IMR-90 (cell line): ENCODE results near the gene COA1. TPM values are rescaled to one million over a fixed set of nuclear protein-coding genes. Genes with fewer than 3 reads are reported as not detected.

Source experiments
- ATAC-seq: fragments of 200-7000 bp; cut with Tn5 transposase; 2 replicates; pipeline ENCODE4 v1.9.1; 2020; ENCODE audit warnings: low read depth, mild to moderate bottlenecking, moderate library complexity
- BruUV-seq: library from RNA; stranded (reverse); fragments of 400-500 nt; replicated peaks from 2 replicates; lab custom pipeline; 2021; lab: Mats Ljungman, UMichigan
- CTCF ChIA-PET: fragments of 300-600 bp; formaldehyde crosslinking; extraction: SDS; loops from one replicate; lab custom pipeline; 2021; ENCODE audit warnings: antibody characterized with exemption; lab: Yijun Ruan, JAX
- POLR2A ChIA-PET: fragments of 300-600 bp; sonication (Branson Sonifier 250); formaldehyde crosslinking; loops from one replicate; lab custom pipeline; 2022; ENCODE audit warnings: antibody characterized with exemption; ENCODE audit not compliant: unreplicated experiment; lab: Charles Lee
- DNase-seq: peaks from one replicate; pipeline ENCODE4 v3.0.0; 2013
- H2AFZ ChIP-seq: replicated peaks from 2 replicates; pipeline ENCODE3; 2013; ENCODE audit warnings: low read length, mild to moderate bottlenecking; ENCODE audit not compliant: poor library complexity
- H2AK5ac ChIP-seq: 2 replicates; pipeline ENCODE4 v1.6.1; 2013; ENCODE audit warnings: low read depth, low read length, inconsistent platforms
- H2AK9ac ChIP-seq: replicated peaks from 2 replicates; pipeline ENCODE3; 2013; ENCODE audit warnings: mild to moderate bottlenecking, low read depth, low read length, moderate library complexity; ENCODE audit not compliant: poor library complexity
- H2BK120ac ChIP-seq: 2 replicates; pipeline ENCODE4 v1.6.1; 2013; ENCODE audit warnings: low read depth, low read length, inconsistent platforms
- H2BK15ac ChIP-seq: 3 replicates; pipeline ENCODE4 v1.6.1; 2013; ENCODE audit warnings: low read depth, low read length, inconsistent platforms
- H2BK20ac ChIP-seq: 2 replicates; pipeline ENCODE4 v1.6.1; 2013; ENCODE audit warnings: low read depth, mild to moderate bottlenecking, inconsistent platforms, low read length, moderate library complexity
- H2BK5ac ChIP-seq: 2 replicates; pipeline ENCODE4 v1.6.1; 2013; ENCODE audit warnings: mild to moderate bottlenecking, low read depth, low read length, inconsistent platforms; ENCODE audit not compliant: poor library complexity, severe bottlenecking
- H3K14ac ChIP-seq: replicated peaks from 2 replicates; pipeline ENCODE4 v1.6.1; 2013; ENCODE audit warnings: low read depth, low read length, inconsistent platforms
- H3K18ac ChIP-seq: 2 replicates; pipeline ENCODE4 v1.6.1; 2013; ENCODE audit warnings: low read depth, low read length, control low read depth
- H3K23ac ChIP-seq: 2 replicates; pipeline ENCODE4 v1.6.1; 2013; ENCODE audit warnings: low read depth, low read length, inconsistent platforms
- H3K27ac ChIP-seq: 2 replicates; pipeline ENCODE4 v1.5.1; 2013; ENCODE audit warnings: mild to moderate bottlenecking, control low read depth, low read length; ENCODE audit not compliant: insufficient read depth
- H3K27me3 ChIP-seq: 2 replicates; pipeline ENCODE4 v1.6.1; 2013; ENCODE audit warnings: low read length; ENCODE audit not compliant: control insufficient read depth, insufficient read depth
- H3K36me3 ChIP-seq: 2 replicates; pipeline ENCODE4 v1.6.1; 2013; ENCODE audit warnings: low read length, mixed read lengths; ENCODE audit not compliant: control insufficient read depth, insufficient read depth
- H3K4ac ChIP-seq: 2 replicates; pipeline ENCODE4 v1.6.1; 2013; ENCODE audit warnings: low read depth, low read length, inconsistent platforms
- H3K4me1 ChIP-seq: 2 replicates; pipeline ENCODE4 v1.6.1; 2013; ENCODE audit warnings: low read length, mixed read lengths; ENCODE audit not compliant: control insufficient read depth, insufficient read depth
- H3K4me2 ChIP-seq: 2 replicates; pipeline ENCODE4 v1.6.1; 2013; ENCODE audit warnings: low read depth, mild to moderate bottlenecking, control low read depth, low read length, moderate library complexity
- H3K4me3 ChIP-seq: 2 replicates; pipeline ENCODE4 v1.5.1; 2013; ENCODE audit warnings: low read depth, mild to moderate bottlenecking, control low read depth, low read length, moderate library complexity; ENCODE audit not compliant: insufficient read depth
- H3K56ac ChIP-seq: 2 replicates; pipeline ENCODE4 v1.6.1; 2013; ENCODE audit warnings: low read length, inconsistent platforms; ENCODE audit not compliant: insufficient read depth; ENCODE audit errors: extremely low read depth
- H3K79me1 ChIP-seq, 2 experiments: 2 replicates each; pipeline ENCODE4 v1.6.1; 2013; ENCODE audit warnings: low read length in 2 of 2, inconsistent platforms in 1 of 2, low read depth in 1 of 2
- H3K9ac ChIP-seq: 2 replicates; pipeline ENCODE4 v1.6.1; 2013; ENCODE audit warnings: low read depth, low read length, control low read depth
- H3K9me1 ChIP-seq: 2 replicates; pipeline ENCODE4 v1.6.1; 2013; ENCODE audit warnings: low read length, inconsistent platforms; ENCODE audit not compliant: insufficient read depth
- H3K9me3 ChIP-seq: 2 replicates; pipeline ENCODE4 v1.6.1; 2013; ENCODE audit warnings: low read length; ENCODE audit not compliant: control insufficient read depth, insufficient read depth
- H4K20me1 ChIP-seq: 2 replicates; pipeline ENCODE4 v1.6.1; 2013; ENCODE audit warnings: low read length, inconsistent platforms; ENCODE audit not compliant: insufficient read depth
- H4K5ac ChIP-seq: 2 replicates; pipeline ENCODE4 v1.6.1; 2013; ENCODE audit warnings: mild to moderate bottlenecking, low read depth, low read length, control low read depth
- H4K8ac ChIP-seq, 2 experiments: 2 replicates each; pipeline ENCODE4 v1.6.1; 2013; ENCODE audit warnings: low read depth in 2 of 2, low read length in 2 of 2, control low read depth in 1 of 2, inconsistent platforms in 1 of 2
- H4K91ac ChIP-seq: 2 replicates; pipeline ENCODE4 v1.6.1; 2013; ENCODE audit warnings: low read depth, low read length, inconsistent platforms; ENCODE audit not compliant: insufficient read depth
- BHLHE40 ChIP-seq: fragments of 150-350 bp; IDR thresholded peaks from 2 replicates; pipeline ENCODE4 v1.6.1; 2016; ENCODE audit warnings: mild to moderate bottlenecking, low read depth, low read length
- ELK1 ChIP-seq: fragments of 150-350 bp; IDR thresholded peaks from 2 replicates; pipeline ENCODE4 v1.6.1; 2016; ENCODE audit warnings: low read depth, mild to moderate bottlenecking, low read length, moderate library complexity, borderline replicate concordance
- SMC3 ChIP-seq: fragments of 150-350 bp; IDR thresholded peaks from 2 replicates; pipeline ENCODE4 v1.6.1; 2016; ENCODE audit warnings: low read depth, mild to moderate bottlenecking, antibody characterized with exemption, low read length, moderate library complexity
- WGBS, 2 experiments: methylation state at CpG; one replicate each; pipeline versions ENCODE4 v1.1.5 to v1.1.7; 2013; ENCODE audit warnings: missing lambda C conversion rate in 2 of 2; ENCODE audit not compliant: insufficient read length in 1 of 2; ENCODE audit errors: extremely low coverage in 2 of 2; 5-methylcytosine and 5-hydroxymethylcytosine counted together
- dilution Hi-C: fragments of 300-500 bp; cut with HindIII; formaldehyde crosslinking; loops from one replicate; pipeline ENCODE4 v1.14.3; 2018; ENCODE audit warnings: low sequenced_read_pairs; ENCODE audit not compliant: unreplicated experiment
- in situ Hi-C: fragments of 300-500 bp; cut with MboI; formaldehyde crosslinking; loops from 3 replicates; pipeline ENCODE4 v1.14.3; 2019; ENCODE audit warnings: low sequenced_read_pairs, inconsistent platforms, mixed read lengths
- intact Hi-C: fragments of 100-400 bp; cut with micrococcal nuclease; formaldehyde crosslinking; loops from 2 replicates; pipeline ENCODE4 v1.10.0; 2022
- polyA plus RNA-seq, 3 experiments: library from polyadenylated mRNA; depleted of rRNA; stranded (reverse); fragments of >200 nt; gene quantifications; 2 replicates each; pipeline ENCODE4 v1.2.3, GENCODE V29; 2012; ENCODE audit warnings: low replicate concordance in 1 of 3
- total RNA-seq: library from RNA; depleted of rRNA; stranded (reverse); fragments of >200 nt; gene quantifications from 2 replicates; pipeline ENCODE4 v1.2.3, GENCODE V29; 2012
- TF ChIP-seq, protein P1 (sequence below): fragments of 150-350 bp; IDR thresholded peaks from 2 replicates; pipeline ENCODE4 v1.6.1; 2017; ENCODE audit warnings: mild to moderate bottlenecking, antibody characterized with exemption, low read length, low read depth

COA1 gene
- total and polyA plus RNA-seq, 2 of the 4 experiments (the other 2 are of a cell fraction) = 34.2 to 59.5 TPM

DNA sequence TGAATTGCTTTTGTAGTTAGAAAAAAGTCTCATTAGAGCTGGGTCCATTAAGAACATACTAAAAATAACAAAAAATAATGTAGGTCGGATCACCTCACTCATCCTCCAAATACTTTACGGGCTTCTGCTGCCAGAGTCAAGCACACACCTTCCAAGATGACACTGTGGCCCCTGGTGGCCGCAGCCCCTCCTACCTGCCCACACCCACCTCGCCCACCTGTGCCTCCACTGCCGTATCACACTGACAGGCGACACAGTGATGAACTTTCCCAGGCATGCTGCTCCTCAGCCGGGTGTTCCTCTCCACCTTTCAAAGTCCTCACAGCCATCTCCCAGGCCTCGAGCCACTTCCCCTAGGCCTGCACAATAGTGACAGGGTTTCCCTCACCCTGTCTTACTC is 85.5 kb downstream of the COA1 start:
- Histone ChIP-seq H2BK5ac (peak overlapping the region; percentile 3), H3K27ac (no peak overlapping the region), H2BK120ac (no peak overlapping the region), H3K9ac (no peak overlapping the region), H3K4me3 (no peak overlapping the region), H3K9me1 (peaks cover 23% of the 10 kb centered on the region), H4K20me1 (no peaks in the 10 kb centered on the region), H3K4ac (no peak overlapping the region), H2AFZ (no peak overlapping the region), H4K8ac (no peak overlapping the region), H2BK15ac (no peak overlapping the region; the same call in 2 of the 3 replicates), H3K79me1 (peaks cover 19 to 73% of the 10 kb centered on the region in 2 experiments), H4K5ac (no peak overlapping the region), H3K4me1 (peaks cover 34% of the 10 kb centered on the region), H3K9me3 (no peaks in the 10 kb centered on the region), H3K36me3 (peaks cover 20% of the 10 kb centered on the region), H2AK5ac (peak overlapping the region; percentile 22; the same call in 1 of the 2 replicates), H3K14ac (no peak overlapping the region), H3K56ac (no peak overlapping the region), H3K27me3 (no peaks in the 10 kb centered on the region), H4K91ac (no peak overlapping the region), H3K23ac (no peak overlapping the region), H3K18ac (no peak overlapping the region), H2BK20ac (no peak overlapping the region), H3K4me2 (no peak overlapping the region), H2AK9ac (no peak overlapping the region)
- in situ Hi-C loops = no loop called here
- dilution Hi-C loops = no loop called here
- DNase-seq (no peak), ATAC-seq (no peak)
- TF ChIP-seq ELK1 (no peak), BHLHE40 (no peak), SMC3 (no peak)
- TF ChIP-seq, protein P1, sequence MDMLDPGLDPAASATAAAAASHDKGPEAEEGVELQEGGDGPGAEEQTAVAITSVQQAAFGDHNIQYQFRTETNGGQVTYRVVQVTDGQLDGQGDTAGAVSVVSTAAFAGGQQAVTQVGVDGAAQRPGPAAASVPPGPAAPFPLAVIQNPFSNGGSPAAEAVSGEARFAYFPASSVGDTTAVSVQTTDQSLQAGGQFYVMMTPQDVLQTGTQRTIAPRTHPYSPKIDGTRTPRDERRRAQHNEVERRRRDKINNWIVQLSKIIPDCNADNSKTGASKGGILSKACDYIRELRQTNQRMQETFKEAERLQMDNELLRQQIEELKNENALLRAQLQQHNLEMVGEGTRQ = no peak
- POLR2A ChIA-PET = interaction anchor here (0.6 kb wide), 1 partner anchor 62 kb away, joined by 3 read pairs; no protein-coding TSS in a partner anchor
- no TSS peak for BruUV-seq
- 95% methylated on average over 6 of the region's 8 CpGs; no CpG with 5 or more reads in 1 of the 2 experiments for WGBS, 2 experiments
- CTCF ChIA-PET = no interaction called here
- intact Hi-C loops = no loop called here
